RWPE2 (cell line): Measurements from ENCODE around the gene SPNS3.

Experiments used
- ATAC-seq: fragments of 200-7000 bp; cut with Tn5 transposase; 3 replicates; pipeline ENCODE4 v1.9.1; 2021; ENCODE audit warnings: low read depth
- DNase-seq: peaks from one replicate; pipeline ENCODE4 v3.0.0-alpha.2; 2020; ENCODE audit warnings: low spot score
- H3K27ac ChIP-seq: fragments of 450-650 bp; 2 replicates; pipeline ENCODE4 v1.5.1; 2017; ENCODE audit warnings: mild to moderate bottlenecking; ENCODE audit not compliant: poor library complexity, severe bottlenecking
- H3K27me3 ChIP-seq: fragments of 250-450 bp; sonication (Bioruptor Pico); 2 replicates; pipeline ENCODE4 v1.5.1; 2021; ENCODE audit warnings: mild to moderate bottlenecking, moderate library complexity; ENCODE audit not compliant: insufficient read depth, poor library complexity, severe bottlenecking
- H3K36me3 ChIP-seq: fragments of 250-450 bp; sonication (Bioruptor Pico); 2 replicates; pipeline ENCODE4 v1.5.1; 2020; ENCODE audit warnings: low read depth, mild to moderate bottlenecking, moderate library complexity
- H3K4me1 ChIP-seq: fragments of 250-450 bp; sonication (Bioruptor Pico); 2 replicates; pipeline ENCODE4 v1.5.1; 2021; ENCODE audit warnings: mild to moderate bottlenecking, moderate library complexity; ENCODE audit not compliant: insufficient read depth, poor library complexity, severe bottlenecking
- H3K4me3 ChIP-seq: fragments of 250-450 bp; sonication (Bioruptor Pico); 2 replicates; pipeline ENCODE4 v1.5.1; 2021; ENCODE audit warnings: mild to moderate bottlenecking, moderate library complexity; ENCODE audit not compliant: severe bottlenecking
- H3K9me3 ChIP-seq: fragments of 250-450 bp; sonication (Bioruptor Pico); 2 replicates; pipeline ENCODE4 v1.5.1; 2021; ENCODE audit warnings: mild to moderate bottlenecking, moderate library complexity; ENCODE audit not compliant: severe bottlenecking
- TF ChIP-seq, protein P1 (sequence below): fragments of 450-650 bp; IDR thresholded peaks from one replicate; pipeline ENCODE4 v1.5.1; 2017; ENCODE audit warnings: mild to moderate bottlenecking, moderate library complexity; ENCODE audit not compliant: poor library complexity, severe bottlenecking

SPNS3 gene

DNA sequence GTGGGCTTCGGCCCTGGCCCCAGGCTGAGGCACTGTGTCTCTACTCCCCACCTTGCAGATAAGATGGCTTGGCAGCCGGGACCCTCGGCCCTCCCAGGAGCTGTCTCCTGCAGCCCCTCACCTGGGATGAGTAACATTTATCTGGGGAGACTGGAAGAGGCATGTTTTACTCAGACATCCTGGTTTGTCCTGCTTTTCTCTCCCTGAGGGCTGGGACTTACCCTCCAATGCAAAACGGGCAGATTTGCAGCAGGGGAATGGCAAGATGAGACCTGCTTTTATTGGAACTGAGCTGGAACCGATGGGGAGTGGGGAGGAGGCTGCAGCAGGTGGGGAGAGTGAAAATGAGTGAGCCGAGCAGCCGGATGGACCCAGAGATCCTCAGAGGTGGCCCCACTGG lies 39.9 kb upstream of the SPNS3 start:
- H3K9me3 ChIP-seq = no peaks in the 10 kb centered on the region
- peak; percentile 79 for ATAC-seq
- no peak for DNase-seq
- TF ChIP-seq, protein P1, sequence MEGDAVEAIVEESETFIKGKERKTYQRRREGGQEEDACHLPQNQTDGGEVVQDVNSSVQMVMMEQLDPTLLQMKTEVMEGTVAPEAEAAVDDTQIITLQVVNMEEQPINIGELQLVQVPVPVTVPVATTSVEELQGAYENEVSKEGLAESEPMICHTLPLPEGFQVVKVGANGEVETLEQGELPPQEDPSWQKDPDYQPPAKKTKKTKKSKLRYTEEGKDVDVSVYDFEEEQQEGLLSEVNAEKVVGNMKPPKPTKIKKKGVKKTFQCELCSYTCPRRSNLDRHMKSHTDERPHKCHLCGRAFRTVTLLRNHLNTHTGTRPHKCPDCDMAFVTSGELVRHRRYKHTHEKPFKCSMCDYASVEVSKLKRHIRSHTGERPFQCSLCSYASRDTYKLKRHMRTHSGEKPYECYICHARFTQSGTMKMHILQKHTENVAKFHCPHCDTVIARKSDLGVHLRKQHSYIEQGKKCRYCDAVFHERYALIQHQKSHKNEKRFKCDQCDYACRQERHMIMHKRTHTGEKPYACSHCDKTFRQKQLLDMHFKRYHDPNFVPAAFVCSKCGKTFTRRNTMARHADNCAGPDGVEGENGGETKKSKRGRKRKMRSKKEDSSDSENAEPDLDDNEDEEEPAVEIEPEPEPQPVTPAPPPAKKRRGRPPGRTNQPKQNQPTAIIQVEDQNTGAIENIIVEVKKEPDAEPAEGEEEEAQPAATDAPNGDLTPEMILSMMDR = no peak
- H3K36me3 ChIP-seq = no peaks in the 10 kb centered on the region
- peak overlapping the region; percentile 77 for H3K27ac ChIP-seq
- H3K27me3 ChIP-seq = no peaks in the 10 kb centered on the region
- H3K4me3 ChIP-seq = no peak overlapping the region
- peaks cover 31% of the 10 kb centered on the region for H3K4me1 ChIP-seq

DNA sequence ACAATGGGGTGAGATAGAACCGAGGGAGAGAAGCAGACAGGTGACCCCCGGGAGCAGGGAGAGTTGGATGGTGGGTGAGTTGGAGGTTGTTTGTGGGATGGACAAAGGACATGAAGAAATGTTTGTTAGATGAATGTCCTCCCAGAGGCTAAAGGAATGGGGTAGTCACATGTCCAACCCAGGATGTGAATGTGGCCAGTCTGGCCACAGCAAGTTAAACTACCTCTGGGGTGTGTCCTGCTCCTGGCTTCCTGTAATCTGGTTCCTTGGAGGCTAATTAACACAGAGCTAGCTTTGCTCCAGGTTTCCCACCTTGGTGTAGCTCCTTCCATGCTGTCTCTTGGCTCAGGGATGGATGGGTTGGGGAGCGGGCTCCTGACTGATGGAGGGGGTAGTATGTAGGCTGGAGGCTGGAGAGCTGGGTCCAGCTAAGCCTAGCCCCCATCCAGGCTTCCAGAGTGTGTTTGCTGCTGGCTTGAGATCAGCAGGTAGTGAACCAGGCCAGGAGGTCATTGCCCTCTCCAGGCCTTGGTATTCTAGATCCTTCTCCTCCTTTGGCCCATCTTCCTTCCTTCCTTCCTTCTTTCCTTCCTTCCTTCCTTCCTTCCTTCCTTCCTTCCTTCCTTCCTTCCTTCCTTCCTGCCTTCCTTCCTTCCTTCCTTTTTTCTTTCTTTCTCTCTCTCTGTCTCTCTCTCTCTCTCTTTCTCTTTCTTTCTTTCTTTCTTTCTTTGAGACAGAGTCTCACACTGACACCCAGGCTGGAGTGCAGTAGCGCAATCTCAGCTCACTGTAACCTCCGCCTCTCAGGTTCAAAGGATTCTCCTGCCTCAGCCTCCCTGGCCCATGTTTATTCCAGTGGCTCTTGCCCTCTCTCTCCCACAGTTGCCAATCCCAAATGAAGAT lies 39.3 kb upstream of the SPNS3 start:
- Histone ChIP-seq H3K27ac (peak overlapping the region; percentile 77), H3K27me3 (no peaks in the 10 kb centered on the region), H3K9me3 (no peaks in the 10 kb centered on the region), H3K4me1 (peaks cover 31% of the 10 kb centered on the region), H3K36me3 (no peaks in the 10 kb centered on the region), H3K4me3 (no peak overlapping the region)
- TF ChIP-seq, protein P1 = no peak
- DNase-seq (no peak), ATAC-seq (peak; percentile 91)

DNA sequence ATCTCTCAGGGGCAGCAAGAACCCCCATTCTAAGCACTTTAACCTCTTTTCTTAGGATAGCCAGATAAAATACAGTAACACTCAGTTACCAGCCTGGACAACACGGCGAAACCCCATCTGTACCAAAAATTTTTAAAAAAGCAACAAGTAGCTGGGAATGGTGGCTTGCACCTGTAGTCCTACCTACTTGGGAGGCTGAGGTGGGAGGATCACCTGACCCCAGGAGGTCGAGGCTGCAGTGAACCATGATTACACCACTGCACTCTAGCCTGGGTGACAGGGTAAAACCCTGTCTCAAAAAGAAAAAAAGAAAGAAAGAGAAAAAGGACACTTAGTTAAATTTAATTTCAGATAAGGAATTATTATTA lies 38.6 kb upstream of the SPNS3 start:
- Histone ChIP-seq H3K36me3 (no peaks in the 10 kb centered on the region), H3K9me3 (no peaks in the 10 kb centered on the region), H3K27me3 (no peaks in the 10 kb centered on the region), H3K4me1 (peaks cover 31% of the 10 kb centered on the region), H3K27ac (peak overlapping the region; percentile 77), H3K4me3 (no peak overlapping the region)
- TF ChIP-seq, protein P1 = no peak
- ATAC-seq (no peak), DNase-seq (no peak)

DNA sequence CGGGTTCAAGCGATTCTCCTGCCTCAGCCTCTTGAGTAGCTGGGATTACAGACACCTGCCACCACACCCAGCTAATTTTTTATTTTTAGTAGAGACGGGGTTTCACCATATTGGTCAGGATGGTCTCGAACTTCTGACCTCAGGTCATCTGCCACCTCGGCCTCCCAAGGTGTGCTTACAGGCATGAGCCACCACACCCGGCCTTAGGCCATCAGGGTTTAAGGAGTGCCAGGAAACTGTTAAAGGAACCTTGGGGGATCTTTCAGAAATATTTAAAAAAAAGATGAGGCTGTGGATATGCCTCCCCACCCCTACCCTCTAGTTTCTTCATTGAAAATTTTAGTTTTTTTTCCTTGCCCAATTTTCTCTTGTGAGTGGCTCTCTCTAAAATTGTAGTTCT lies 35.9 kb upstream of the SPNS3 start:
- ATAC-seq (no peak), DNase-seq (no peak)
- H3K9me3 ChIP-seq = no peaks in the 10 kb centered on the region
- H3K36me3 ChIP-seq = no peaks in the 10 kb centered on the region
- peaks cover 24% of the 10 kb centered on the region for H3K4me1 ChIP-seq
- H3K27me3 ChIP-seq = no peaks in the 10 kb centered on the region
- no peak overlapping the region for H3K4me3 ChIP-seq
- no peak overlapping the region for H3K27ac ChIP-seq
- TF ChIP-seq, protein P1 = no peak
